Measurements from ENCODE around the gene SPINK6.

Gene SPINK6, protein sequence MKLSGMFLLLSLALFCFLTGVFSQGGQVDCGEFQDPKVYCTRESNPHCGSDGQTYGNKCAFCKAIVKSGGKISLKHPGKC

DNA sequence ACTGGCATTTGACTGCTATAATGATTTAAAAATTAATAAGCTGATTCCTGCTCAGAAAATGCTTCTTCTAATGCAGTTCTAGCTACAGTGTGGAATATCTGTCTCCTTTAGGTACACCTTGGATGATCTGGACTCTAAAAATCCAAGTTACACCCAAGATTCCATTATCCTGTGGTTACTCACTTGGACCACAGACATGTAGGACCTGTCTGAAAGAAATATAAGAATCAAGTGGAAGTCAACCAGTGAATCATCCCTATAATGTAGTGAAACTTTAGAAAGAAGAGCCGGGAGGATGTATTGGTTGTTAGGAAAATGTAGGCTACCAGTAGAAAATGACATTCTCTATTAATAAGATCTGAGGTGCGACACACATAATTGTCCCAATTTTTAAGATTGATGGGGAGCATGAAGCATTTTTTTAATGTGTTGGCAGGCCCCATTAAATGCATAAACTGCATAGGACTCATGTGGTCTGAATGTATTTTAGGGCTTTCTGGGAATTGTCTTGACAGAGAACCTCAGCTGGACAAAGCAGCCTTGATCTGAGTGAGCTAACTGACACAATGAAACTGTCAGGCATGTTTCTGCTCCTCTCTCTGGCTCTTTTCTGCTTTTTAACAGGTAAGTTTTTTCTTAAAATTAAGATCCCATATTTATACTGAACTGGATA is at the start of gene SPINK6:
TSS of gene SPINK6 (plus strand) at position 512 of the 673 bp plus-strand sequence. CDS start at position 567, 55 bp downstream.
- no peak for DNase-seq

DNA sequence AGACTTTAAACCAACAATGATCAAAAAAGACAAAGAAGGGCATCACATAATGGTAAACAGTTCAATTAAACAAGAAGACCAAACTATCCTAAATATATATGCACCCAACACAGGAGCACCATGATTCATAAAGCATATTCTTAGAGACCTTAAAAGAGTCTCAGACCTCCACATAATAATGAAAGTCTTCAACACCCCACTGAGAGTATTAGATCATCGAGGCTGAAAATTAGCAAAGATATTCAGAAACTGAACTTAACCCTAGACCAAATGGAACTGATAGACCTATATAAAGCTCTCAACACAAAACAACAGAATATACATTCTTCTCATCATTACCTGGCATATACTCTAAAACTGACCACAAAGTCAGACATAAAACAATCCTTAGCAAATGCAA is 46.2 kb upstream of the SPINK6 start:
- DNase-seq, result no peak

DNA sequence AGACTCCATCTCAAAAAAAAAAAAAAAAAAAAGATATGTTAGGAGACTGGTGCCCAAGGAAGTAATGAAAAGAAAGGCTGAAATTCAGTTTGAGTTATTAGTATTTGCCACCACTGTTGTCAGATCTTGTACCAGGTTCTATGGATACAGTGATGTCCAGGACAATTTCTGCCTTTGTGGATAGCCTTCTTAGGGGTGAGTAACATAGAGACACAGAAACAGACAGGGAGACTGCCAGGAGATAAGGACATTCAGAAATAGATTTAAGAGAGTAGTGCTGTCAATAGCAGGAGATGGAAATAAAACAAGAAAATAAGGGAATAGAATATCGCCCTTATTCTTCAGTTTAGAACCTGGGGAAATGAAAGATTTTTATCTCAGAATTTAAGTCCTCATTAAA is 40.8 kb upstream of the SPINK6 start:
- DNase-seq, result no peak

DNA sequence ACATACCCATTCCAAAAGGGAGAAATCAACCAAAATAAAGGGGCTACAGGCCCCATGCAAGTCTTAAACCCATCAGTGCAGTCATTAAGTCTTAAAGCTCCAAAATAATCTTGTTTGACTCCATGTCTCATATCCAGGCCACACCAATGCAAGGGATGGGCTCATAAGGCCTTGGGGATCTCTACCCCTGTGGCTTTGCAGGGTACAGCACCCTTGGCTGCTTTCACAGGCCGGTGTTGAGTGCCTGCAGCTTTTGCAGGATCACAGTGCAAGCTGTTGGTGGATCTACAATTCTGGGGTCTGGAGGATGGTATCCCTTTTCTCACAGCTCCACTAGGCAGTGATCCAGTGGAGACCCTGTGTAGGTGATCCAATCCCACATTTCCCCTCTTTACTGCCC is 39.5 kb upstream of the SPINK6 start:
- no peak for DNase-seq

DNA sequence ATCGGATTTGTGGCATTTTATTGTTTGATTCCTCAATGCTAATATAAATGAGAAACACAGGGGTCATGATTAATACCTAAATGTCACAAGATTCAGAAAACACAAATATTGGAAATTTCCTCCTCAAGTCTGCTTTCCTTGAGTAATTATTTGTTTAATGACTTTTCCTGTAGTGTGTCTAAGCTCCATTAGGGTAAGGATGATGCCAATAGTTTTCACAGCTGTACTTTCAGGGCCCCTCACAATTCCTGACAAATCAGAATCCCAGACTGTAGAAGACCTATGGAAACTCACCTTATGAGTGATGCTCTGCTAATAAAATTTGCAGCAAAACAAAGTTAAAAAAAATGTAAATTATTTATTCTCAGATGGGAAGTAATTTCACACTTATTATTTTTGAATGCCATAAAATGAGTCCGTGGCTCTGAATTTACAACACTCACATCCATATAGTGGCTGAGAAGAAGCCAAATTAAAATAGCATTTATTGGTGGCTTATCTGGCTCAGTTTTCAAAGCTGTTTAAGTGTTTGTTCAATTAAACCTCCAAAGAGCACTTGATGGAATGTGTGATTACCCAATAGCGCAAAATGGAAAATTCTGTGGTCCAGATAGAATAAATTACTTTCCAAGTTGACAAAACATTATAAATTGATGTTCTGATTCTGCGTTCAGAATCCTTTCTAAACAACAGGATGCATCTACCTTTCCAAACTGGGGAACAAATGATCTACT is 36.1 kb upstream of the SPINK6 start:
- DNase-seq, result no peak

DNA sequence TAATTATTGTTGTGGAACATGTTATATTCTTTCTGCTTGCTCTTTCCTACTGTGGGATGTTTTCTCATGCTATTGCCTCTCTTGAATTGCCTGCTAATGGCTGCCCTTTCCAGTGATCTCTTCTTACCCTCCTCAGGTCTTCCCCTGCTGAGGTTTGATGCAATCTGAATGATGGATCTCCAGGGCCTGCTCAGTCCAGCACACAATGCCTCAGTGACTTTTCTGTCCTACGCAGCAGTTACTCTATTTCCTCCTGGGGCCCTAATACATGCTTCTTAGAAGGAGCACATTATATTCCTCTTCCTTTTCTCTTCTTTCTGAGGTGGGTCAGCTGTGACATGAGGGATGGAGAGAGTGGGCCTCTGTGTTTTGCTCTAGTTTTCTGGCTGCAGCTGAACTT is 34.6 kb upstream of the SPINK6 start, which contains the start of gene SPINK14:
TSS of gene SPINK14 (plus strand) at position 301 of the 400 bp plus-strand sequence. CDS start 1,187 bp downstream, outside the sequence.
- no peak for DNase-seq

DNA sequence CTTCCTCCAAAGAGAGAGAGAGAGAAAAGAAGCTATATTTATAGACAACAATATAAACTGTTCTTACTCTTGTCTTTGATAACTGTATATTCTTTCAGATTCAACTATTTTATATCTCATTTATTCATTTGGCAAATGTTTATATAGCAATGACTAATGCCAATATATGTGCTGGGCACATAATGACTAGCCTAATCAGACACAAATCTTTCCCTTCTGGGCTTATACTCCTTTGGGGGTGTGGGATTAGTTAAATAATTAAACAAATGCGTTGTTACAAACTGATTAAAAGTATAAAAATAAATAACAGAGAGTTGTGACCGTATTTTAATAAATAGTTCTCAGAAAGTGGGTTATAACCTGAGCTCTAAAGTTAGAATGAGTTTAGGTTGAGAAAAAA is 30.5 kb upstream of the SPINK6 start:
- no peak for DNase-seq

DNA sequence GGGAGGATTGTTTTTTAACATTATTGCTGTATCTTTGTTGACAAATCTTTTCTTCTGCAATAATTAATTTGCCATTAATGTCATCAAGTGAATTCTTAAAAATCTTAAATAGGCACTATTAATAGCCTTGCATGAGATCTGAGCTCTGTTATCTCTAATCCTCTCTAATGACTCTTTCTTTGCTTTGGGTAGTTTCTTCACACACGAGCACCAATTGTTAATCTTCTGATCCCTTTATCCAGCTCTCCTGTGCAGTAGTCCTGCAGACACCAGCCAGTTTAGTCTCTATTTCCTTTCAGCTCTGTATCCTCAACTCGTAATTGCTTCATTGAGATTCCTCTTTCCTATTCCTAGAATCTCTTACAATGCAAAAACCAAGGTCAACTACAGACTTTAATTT is 26.4 kb upstream of the SPINK6 start:
- DNase-seq, result no peak

DNA sequence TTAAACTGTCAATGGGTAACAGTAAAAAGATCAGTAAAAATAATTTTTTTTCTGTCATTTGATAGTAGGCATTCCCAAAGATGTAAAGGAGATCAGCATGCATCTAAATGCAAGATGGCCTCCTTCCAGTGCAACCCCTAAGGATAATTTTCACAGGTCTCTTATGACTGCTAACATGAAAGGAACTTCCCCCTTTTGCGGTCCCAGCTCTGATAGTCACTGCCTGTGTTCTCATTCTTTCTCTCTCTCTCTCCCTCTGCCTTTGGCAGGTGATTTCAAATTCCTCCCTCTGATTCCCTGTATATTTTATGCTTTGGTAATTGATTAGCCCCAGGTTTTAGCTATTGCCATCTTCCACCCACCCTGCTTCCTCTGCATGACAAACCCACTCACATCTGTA is 25.6 kb upstream of the SPINK6 start:
- DNase-seq, result no peak

DNA sequence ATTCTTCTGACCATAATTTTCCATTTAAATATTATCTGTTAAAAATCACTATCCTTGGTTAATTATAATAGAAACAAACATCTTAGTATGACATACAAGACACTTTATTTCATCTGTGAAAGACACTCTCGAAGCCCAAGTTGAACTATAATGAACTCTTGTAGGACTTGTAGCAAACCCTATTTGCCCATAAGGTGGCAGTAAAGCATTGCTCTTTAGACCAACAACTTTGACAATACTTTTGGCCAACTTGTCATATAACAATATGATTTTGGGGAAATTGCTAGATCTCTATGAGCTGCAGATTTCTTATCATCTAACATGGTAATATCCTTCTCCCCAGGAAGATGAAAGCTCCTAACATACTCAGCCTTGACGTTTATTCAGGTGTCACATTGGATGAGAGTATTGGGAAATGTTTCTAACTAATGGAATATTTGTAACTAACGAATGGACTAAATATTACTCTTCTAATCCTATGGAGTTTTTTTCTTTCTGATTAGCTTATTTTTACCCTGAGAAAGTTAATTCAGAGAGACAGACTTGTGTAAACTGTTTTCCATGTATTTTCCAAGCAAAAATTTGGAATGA is 23.5 kb upstream of the SPINK6 start:
- DNase-seq, result no peak

DNA sequence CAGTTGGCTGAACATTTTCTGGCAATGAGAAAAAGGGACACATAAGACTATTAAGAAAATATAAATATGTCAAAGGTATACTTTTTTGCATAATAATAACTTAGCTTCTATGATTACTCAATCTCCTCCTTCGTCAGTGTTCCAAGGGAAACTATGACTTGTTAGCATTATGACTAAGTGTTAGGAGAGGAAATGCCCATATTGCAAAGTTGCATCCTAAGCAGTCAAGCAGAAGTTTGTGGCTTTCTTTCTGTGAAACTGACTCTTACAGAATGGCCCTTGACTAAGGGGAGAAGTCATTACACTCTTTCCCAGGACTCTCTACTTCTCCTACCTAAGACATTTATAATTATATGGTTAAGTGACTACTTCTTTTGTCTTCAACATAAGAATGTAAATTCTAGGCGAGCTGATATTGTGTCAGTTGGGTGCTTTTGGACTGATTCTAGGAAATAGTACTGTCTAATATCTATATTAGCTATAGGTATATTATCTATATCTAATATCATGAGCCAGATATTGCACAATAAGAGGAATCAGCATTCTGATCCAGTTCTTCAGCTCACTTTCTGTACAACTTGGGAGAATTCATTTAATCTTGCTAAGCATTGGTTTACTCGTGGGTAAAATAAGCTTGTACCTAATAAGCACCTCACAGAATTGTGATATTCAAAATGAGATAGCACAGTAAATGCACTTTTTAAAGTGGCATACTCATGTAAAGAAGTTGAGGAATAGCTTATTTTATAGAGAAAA is 16.4 kb upstream of the SPINK6 start:
- no peak for DNase-seq

DNA sequence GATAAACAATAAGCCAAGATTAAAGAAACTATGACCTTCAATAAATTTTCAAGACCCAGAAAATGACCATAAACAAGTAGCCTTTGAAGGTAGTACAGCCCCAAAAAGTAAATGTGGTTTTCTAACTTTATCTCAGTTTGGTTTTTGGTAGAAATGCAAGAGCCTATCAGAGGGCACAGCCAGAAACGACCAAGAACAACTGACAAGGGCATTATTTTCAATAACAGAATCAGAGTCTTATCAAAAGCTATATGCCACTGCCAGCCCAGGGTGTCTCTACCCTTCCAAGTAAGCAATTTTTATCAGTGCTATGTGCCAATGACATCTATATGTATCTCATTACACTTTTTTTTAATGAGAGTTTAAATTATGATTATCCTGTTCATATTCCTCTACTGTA is 11.8 kb upstream of the SPINK6 start:
- DNase-seq, result no peak

DNA sequence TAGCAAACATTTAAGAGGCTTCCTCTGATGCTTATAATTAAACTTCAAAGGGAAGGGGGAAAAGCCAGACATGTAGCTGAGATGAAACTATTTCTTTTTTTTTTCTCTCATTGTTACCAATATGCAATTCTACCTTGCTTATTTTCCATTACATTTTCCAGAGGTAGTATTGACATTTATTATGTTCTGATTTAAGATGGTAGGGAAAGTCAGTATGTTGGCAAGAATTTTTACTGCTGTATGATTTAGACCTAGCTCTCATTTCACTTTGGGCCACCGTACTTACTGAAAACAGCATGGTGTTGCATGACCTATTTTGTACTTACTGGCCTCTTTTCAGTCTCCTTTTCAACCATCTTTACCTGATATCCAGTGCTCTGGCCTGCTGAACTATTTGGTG is 9.6 kb upstream of the SPINK6 start:
- no peak for DNase-seq

DNA sequence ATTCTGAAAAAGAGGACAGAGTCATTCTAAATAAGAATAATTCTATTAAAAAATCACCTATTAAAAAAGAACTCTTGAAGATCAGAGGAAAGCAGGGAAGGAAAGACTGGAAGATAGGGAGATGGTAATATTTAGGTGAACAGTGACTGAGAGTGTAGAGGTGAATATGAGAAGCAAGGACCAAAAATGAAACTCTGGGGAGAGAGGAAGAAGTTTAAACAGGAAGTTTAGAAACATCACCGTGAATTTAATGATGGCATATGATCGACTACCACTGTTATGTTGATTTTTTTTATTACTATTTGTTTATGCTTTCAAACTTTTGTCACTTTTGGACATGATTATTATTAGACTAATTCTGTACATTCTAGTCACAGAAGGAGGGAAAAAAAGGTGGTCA is 1.7 kb upstream of the SPINK6 start:
- DNase-seq, result no peak

DNA sequence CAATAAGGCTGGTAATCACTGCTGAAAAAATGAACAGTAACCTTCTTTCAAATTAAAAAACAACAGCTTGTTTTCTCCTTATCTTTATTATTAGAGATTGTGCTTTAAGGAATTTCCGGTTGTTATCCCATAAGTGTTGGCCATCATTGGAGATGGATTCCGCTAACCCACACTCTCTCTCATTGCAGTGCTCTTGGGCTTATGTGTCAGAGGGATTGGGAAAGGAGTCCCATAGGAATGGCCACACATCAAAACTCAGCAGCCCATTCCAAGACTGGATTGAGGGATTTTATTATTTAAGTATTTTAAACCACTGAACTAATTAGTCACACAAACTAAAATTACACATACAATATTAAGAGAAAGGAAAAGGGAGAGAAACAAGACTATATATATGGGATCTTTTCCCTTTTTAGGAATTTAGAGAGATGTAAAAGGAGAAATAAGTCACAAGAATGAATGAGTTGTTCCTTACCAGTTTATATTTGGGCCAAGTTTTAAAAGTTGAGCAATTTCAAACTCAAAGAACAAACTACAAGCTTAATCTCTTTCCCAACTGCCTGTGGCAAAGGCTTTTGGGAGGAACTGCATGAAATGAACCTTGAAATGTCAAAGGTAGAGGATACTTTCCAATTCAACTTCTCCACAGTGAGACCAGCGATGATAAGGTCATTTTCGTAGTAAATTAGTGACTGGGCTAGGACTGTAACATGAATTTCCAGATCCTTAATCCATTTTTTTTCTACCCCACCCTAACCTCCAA is 2.4 kb downstream of the SPINK6 start:
- DNase-seq, result no peak

DNA sequence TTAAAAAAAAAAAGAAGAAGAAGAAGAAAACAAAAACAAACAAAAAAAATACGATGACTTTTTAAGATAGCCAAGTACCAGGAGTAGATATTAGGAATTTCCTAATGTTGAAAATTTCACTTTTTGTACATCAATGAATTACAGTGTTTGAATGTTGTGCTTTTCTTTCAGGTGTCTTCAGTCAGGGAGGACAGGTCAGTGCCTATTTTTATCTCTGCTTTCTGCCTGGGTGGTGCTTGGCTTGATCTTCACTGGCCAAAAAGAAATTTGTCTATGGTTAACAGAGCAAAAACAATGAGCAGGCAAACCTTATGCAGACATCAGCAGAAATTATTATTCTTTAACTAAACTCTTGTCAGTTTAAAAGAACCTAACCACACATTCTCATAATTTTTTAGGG is 3.0 kb downstream of the SPINK6 start:
- no peak for DNase-seq

DNA sequence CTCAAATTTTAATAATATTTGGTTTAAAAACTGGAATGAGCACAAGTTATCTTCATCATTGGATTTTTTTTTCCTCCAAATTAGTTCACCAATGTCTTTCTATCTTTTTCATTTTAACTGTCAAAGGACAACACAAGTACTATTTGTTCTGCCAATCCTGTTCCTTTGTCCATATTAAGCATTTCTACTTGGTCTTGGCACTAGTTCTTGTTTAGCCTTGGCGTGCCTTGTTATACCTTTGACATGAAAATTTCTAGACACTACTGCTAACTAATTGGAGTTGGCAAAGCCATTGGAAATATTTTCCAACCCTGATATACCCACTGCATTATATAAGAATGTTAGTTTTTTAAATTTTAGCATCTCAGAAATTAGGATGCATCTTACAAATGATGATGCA is 3.8 kb downstream of the SPINK6 start:
- DNase-seq, result no peak

DNA sequence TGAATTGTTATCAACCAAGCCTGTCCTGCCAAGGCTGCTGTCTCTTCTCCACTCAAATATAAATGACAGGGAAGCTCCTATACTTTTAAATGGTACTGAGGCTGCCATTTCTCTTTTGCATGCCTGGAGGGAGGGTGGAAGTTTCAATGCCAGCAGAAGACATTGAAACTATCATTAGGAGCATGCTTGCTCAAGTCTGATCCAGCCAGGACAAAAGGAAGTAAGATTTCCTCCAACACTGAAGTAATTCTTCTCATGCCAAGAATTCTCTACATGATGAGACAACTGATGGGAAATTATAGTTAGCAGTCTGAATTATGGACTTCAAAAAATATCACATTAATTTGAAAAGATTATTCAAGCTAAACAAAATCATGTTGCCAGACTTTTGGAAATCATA is 5.4 kb downstream of the SPINK6 start:
- no peak for DNase-seq

DNA sequence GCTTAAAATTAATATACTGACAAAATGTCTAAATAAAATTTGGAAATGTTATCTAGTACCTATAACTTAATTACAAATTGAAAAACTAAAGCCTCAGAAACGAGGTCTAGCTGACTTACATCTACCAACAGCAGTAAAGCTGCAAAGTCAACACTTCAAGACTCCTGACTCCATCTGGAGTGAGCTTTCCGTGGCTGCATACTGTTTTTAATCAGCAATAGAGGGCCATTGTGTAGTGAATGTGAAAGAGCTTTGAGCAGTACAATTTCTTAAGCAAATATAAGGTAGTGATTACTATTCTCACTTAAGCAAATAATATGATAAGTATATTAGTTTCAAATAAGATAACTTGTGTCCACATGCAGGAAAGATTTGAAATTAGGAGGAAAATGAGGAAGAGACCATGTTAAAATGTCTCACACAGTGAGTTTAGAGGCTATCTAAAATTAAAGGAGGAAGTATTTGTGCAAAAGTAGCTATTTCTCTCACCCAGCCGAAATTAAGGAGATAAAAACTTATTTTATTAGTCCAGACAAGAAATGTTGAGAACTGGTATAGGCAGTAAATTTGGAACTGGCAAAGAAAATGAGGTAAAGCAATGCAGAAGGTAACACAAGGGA is 6.4 kb downstream of the SPINK6 start:
- no peak for DNase-seq

DNA sequence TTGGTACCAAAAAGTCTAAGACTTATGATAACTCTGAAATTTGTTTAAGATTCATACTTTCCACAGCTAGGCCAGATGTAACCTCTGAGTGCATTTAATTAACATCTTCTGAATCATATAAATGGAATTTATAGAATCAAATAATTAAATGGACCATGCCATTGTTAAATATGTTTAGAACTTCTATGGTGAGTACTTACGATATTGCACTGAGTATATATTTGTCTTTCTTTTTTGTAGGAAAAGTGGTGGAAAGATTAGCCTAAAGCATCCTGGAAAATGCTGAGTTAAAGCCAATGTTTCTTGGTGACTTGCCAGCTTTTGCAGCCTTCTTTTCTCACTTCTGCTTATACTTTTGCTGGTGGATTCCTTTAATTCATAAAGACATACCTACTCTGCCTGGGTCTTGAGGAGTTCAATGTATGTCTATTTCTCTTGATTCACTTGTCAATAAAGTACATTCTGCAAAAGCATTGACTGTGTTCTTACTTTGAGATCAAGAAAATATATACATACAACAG is 11.9 kb downstream of the SPINK6 start:
- no peak for DNase-seq

DNA sequence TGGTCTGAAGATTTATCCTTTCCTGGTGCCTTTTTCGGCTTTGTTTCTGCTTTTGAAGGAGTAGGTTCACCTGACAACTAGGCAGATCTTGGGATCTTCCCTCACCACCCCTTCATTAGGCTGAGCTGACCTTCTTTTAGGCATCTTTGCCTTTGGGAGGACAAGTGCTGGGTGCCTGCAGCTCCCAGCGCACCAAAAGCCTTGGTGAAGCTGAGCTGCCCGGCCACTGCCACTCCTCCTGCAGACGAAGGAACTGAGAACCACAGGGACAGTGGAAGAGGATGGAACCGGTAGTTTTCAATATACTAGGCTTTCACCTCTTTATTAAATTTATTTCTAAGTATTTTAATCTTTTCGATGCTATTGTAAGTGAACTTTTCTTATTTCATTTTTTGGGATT is 18.7 kb downstream of the SPINK6 start:
- DNase-seq, result no peak

Data from activated T-cell treated with anti-CD3 and anti-CD28 coated beads, Interleukin-2, amount 50 U/mL, for 1 hour (primary cell).